ENCODE results near the gene ANKMY2.
"Not testable (repeated sequence)": the region's sequence is repeated elsewhere in the genome, so short reads cannot be mapped to it uniquely, and the experiment has no call there.

ANKMY2 gene

DNA sequence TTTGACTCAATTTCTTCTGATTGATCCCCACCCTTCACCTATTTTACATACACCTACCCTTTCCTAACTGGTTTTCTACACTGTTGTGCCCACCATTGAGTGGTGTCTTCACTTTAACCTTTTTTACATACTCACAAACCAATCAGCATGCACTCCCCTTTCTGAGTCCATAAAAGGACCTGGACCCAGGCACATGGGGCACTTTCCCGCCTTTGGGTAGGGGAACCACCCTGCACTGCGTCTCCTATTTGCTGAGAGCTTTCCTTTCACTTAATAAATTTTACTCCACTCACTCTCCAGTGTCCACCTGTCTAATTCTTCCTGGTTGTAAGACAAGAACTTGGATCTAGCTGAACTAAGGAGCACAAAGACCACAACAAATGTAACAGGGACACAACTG, 33.8 kb downstream of the ANKMY2 start:
- Histone ChIP-seq H3K9ac (ENCODE audit: low read depth, low read length) (no peak overlapping the region), H3K36me3 (ENCODE audit: insufficient read depth, low read depth, low read length) (peaks cover 8% of the 10 kb centered on the region), H3K27me3 (ENCODE audit: insufficient read depth, low read length) (no peaks in the 10 kb centered on the region), H3K9me3 (ENCODE audit: insufficient read depth, low read depth, low read length) (no peaks in the 10 kb centered on the region), H3K27ac (ENCODE audit: low read length) (no peak overlapping the region), H3K4me3 (ENCODE audit: low read length) (no peak overlapping the region), H3K4me1 (ENCODE audit: insufficient read depth, low read length) (peaks cover 8% of the 10 kb centered on the region; the same call in 1 of the 2 replicates)

DNA sequence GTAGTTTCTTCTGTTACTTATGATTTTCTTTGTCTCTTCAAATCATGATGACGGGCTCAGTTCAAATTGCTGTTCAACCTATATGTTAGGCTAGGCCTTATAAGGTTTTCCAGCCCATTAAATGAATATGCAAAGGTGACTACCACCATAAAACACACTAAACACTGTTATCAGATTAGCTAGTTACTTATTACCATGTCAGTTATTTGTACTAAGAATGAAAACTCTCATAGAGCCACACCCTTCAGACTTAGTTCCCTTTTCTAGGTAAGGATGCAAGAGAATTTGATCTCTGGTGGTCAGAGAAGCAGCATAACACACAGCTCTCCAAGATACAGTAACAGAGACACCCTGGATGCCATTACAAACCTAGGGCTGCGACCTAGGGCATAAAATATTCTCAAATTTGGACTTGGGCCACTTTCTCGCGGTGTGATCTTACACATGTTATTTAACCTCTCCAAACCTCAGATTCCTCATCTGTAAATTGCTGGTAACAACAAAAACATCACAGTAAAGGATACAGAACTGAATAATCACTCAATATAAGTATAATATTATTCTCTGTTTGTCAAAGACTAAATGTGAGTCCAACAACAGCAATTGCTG, 35.6 kb downstream of the ANKMY2 start:
- no peaks in the 10 kb centered on the region for H3K9me3 ChIP-seq (ENCODE audit: insufficient read depth, low read depth, low read length)
- H3K27ac ChIP-seq (ENCODE audit: low read length) = no peak overlapping the region
- H3K36me3 ChIP-seq (ENCODE audit: insufficient read depth, low read depth, low read length) = peaks cover 3% of the 10 kb centered on the region
- H3K4me1 ChIP-seq (ENCODE audit: insufficient read depth, low read length) = no peaks in the 10 kb centered on the region
- H3K9ac ChIP-seq (ENCODE audit: low read depth, low read length) = no peak overlapping the region
- H3K27me3 ChIP-seq (ENCODE audit: insufficient read depth, low read length) = no peaks in the 10 kb centered on the region
- no peak overlapping the region for H3K4me3 ChIP-seq (ENCODE audit: low read length)

GRCh38 chr7:16606704-16607103, 38.9 kb downstream of the ANKMY2 start:
- Histone ChIP-seq H3K9me3 (ENCODE audit: insufficient read depth, low read depth, low read length) (no peaks in the 10 kb centered on the region), H3K27ac (ENCODE audit: low read length) (no peak overlapping the region), H3K9ac (ENCODE audit: low read depth, low read length) (no peak overlapping the region), H3K4me3 (ENCODE audit: low read length) (no peak overlapping the region), H3K36me3 (ENCODE audit: insufficient read depth, low read depth, low read length) (peaks cover 14% of the 10 kb centered on the region), H3K4me1 (ENCODE audit: insufficient read depth, low read length) (no peaks in the 10 kb centered on the region), H3K27me3 (ENCODE audit: insufficient read depth, low read length) (no peaks in the 10 kb centered on the region)

GRCh38 chr7:16604054-16604453, 41.5 kb downstream of the ANKMY2 start:
- Histone ChIP-seq H3K9ac (ENCODE audit: low read depth, low read length) (no peak overlapping the region), H3K27ac (ENCODE audit: low read length) (no peak overlapping the region), H3K27me3 (ENCODE audit: insufficient read depth, low read length) (no peaks in the 10 kb centered on the region), H3K4me3 (ENCODE audit: low read length) (no peak overlapping the region), H3K9me3 (ENCODE audit: insufficient read depth, low read depth, low read length) (no peaks in the 10 kb centered on the region), H3K4me1 (ENCODE audit: insufficient read depth, low read length) (no peaks in the 10 kb centered on the region), H3K36me3 (ENCODE audit: insufficient read depth, low read depth, low read length) (peaks cover 19% of the 10 kb centered on the region)

GRCh38 chr7:16603633-16604032, 41.9 kb downstream of the ANKMY2 start:
- Histone ChIP-seq H3K9me3 (ENCODE audit: insufficient read depth, low read depth, low read length) (no peaks in the 10 kb centered on the region), H3K9ac (ENCODE audit: low read depth, low read length) (no peak overlapping the region), H3K4me3 (ENCODE audit: low read length) (no peak overlapping the region), H3K27me3 (ENCODE audit: insufficient read depth, low read length) (no peaks in the 10 kb centered on the region), H3K4me1 (ENCODE audit: insufficient read depth, low read length) (no peaks in the 10 kb centered on the region; the same call in 1 of the 2 replicates), H3K27ac (ENCODE audit: low read length) (no peak overlapping the region), H3K36me3 (ENCODE audit: insufficient read depth, low read depth, low read length) (peaks cover 18% of the 10 kb centered on the region; the same call in 1 of the 2 replicates)

DNA sequence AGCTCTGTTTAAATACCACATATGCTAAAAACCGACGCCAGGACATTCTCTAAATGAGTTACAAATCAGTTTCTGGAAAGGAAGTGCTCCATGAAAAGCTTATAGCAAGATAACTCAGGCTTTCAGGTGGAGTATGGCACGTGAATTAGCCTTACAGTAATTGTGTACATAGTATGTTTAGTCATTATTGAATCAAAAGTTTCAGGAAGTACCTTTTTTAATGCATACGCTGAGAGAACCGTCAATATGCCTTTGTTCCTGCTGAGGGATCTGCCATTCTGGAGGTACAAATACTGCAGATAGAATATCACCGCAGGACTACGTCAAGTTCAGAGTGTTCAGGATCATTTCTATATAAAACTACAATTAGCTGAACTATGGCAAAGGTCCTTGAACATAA, 45.7 kb downstream of the ANKMY2 start:
- no peak overlapping the region for H3K27ac ChIP-seq (ENCODE audit: low read length)
- no peak overlapping the region for H3K4me3 ChIP-seq (ENCODE audit: low read length)
- H3K27me3 ChIP-seq (ENCODE audit: insufficient read depth, low read length) = no peaks in the 10 kb centered on the region
- peaks cover 6% of the 10 kb centered on the region for H3K4me1 ChIP-seq (ENCODE audit: insufficient read depth, low read length)
- peaks cover 18% of the 10 kb centered on the region; the same call in 1 of the 2 replicates for H3K36me3 ChIP-seq (ENCODE audit: insufficient read depth, low read depth, low read length)
- H3K9ac ChIP-seq (ENCODE audit: low read depth, low read length) = no peak overlapping the region
- no peaks in the 10 kb centered on the region for H3K9me3 ChIP-seq (ENCODE audit: insufficient read depth, low read depth, low read length)

- H3K9ac ChIP-seq (ENCODE audit: low read depth, low read length) = no peak overlapping the region
- no peak overlapping the region for H3K27ac ChIP-seq (ENCODE audit: low read length)
- H3K4me1 ChIP-seq (ENCODE audit: insufficient read depth, low read length) = peaks cover 6% of the 10 kb centered on the region
These were observed 47.5 kb downstream of the ANKMY2 start for GRCh38 chr7:16598015-16598414.

DNA sequence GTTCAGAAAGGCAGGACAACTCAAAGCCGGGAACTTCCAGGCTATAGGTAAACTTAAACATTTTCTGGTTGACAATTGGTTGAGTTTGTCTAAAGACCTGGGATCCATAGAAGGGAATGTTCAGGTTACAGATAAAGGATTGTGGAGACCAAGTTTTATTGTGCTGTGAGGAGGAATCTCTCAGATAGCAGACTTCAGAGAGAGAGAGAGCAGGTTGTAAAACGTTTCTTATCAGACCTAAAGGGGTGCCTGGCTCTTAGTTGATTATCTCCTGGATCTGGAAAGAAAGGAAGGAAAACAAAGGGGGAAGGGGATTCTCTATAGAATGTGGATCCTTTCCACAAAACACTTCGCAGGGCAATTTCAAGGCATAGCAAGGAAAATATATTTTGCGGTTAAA, 50.0 kb downstream of the ANKMY2 start:
- not testable (repeated sequence) for H3K4me1 ChIP-seq (ENCODE audit: insufficient read depth, low read length); H3K36me3 ChIP-seq (ENCODE audit: insufficient read depth, low read depth, low read length); H3K4me3 ChIP-seq (ENCODE audit: low read length); H3K27me3 ChIP-seq (ENCODE audit: insufficient read depth, low read length); H3K9ac ChIP-seq (ENCODE audit: low read depth, low read length); H3K9me3 ChIP-seq (ENCODE audit: insufficient read depth, low read depth, low read length); H3K27ac ChIP-seq (ENCODE audit: low read length)

More at GRCh38 chr7:16598015-16598414, 47.5 kb downstream of the ANKMY2 start:
- no peaks in the 10 kb centered on the region for H3K27me3 ChIP-seq (ENCODE audit: insufficient read depth, low read length)
- H3K9me3 ChIP-seq (ENCODE audit: insufficient read depth, low read depth, low read length) = no peaks in the 10 kb centered on the region
- H3K4me3 ChIP-seq (ENCODE audit: low read length) = no peak overlapping the region
- peaks cover 14% of the 10 kb centered on the region; the same call in 1 of the 2 replicates for H3K36me3 ChIP-seq (ENCODE audit: insufficient read depth, low read depth, low read length)

DNA sequence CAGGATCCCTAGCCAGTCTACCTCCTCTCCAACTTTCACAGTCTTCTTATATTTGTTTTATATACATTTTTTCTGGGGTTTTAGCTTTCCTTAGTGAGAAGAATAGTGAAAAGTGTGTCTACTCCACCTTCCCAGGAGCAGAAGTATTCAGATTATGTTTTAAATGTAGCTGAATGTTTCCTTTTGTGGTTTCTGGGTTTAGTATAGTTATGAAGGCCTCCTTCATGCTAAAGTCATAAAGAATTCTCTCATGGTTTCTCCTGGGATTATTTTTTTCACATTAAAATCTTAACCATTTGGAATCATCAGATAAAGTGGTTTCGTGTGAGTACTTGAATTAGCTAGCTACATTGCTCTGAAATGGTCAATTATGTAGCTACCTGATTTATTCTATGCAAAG, 50.9 kb downstream of the ANKMY2 start:
- Histone ChIP-seq H3K4me1 (ENCODE audit: insufficient read depth, low read length) (peaks cover 6% of the 10 kb centered on the region), H3K9ac (ENCODE audit: low read depth, low read length) (no peak overlapping the region), H3K9me3 (ENCODE audit: insufficient read depth, low read depth, low read length) (no peaks in the 10 kb centered on the region)

DNA sequence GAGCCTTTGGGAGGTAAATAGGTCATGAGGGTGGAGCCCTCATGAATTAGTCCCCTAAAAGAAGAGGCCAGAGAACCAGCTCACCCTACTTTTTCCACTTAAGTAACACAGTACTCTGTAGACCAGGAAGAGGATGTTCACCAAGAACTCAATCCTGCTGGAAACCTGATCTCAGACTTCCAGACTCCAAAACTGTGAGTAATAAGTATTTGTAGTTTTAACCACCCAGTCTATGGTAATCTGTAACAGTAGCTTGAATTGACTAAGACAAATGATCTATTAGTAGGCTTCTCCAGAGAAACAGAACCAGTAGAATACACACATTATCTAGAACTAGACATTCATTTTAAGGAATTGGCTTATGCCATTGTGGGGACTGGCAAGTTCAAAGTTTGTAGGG, 51.5 kb downstream of the ANKMY2 start:
- no peaks in the 10 kb centered on the region for H3K36me3 ChIP-seq (ENCODE audit: insufficient read depth, low read depth, low read length)

More for the DNA sequence above, 50.9 kb downstream of the ANKMY2 start:
- H3K27ac ChIP-seq (ENCODE audit: low read length) = no peak overlapping the region
- no peaks in the 10 kb centered on the region for H3K36me3 ChIP-seq (ENCODE audit: insufficient read depth, low read depth, low read length)
- no peaks in the 10 kb centered on the region for H3K27me3 ChIP-seq (ENCODE audit: insufficient read depth, low read length)
- H3K4me3 ChIP-seq (ENCODE audit: low read length) = no peak overlapping the region

DNA sequence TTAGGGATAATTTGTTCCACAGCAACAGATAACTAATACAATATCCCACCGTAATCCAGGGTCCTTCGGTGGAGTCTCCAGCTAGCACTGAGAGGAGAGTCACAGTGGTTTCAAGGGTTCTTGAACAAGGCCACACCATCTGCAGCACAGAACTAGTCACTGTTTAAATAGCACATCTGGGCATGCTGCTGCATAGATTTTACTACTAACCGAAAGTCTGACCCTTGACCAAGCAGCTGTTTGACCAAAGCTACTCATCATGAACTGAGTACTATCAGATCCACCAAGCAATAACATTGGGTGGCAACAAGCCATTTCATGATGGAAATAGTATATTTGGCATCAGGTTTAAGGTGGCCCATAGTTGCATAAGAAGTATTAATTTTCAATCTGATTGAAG, 53.2 kb downstream of the ANKMY2 start:
- no peaks in the 10 kb centered on the region for H3K36me3 ChIP-seq (ENCODE audit: insufficient read depth, low read depth, low read length)
- no peaks in the 10 kb centered on the region for H3K9me3 ChIP-seq (ENCODE audit: insufficient read depth, low read depth, low read length)
- H3K4me1 ChIP-seq (ENCODE audit: insufficient read depth, low read length) = no peaks in the 10 kb centered on the region
- no peaks in the 10 kb centered on the region for H3K27me3 ChIP-seq (ENCODE audit: insufficient read depth, low read length)
- H3K9ac ChIP-seq (ENCODE audit: low read depth, low read length) = no peak overlapping the region
- H3K4me3 ChIP-seq (ENCODE audit: low read length) = no peak overlapping the region
- no peak overlapping the region for H3K27ac ChIP-seq (ENCODE audit: low read length)

More for the DNA sequence above, 51.5 kb downstream of the ANKMY2 start:
- no peak overlapping the region for H3K27ac ChIP-seq (ENCODE audit: low read length)
- H3K4me3 ChIP-seq (ENCODE audit: low read length) = no peak overlapping the region
- H3K9ac ChIP-seq (ENCODE audit: low read depth, low read length) = no peak overlapping the region
- peaks cover 6% of the 10 kb centered on the region for H3K4me1 ChIP-seq (ENCODE audit: insufficient read depth, low read length)
- H3K27me3 ChIP-seq (ENCODE audit: insufficient read depth, low read length) = no peaks in the 10 kb centered on the region
- no peaks in the 10 kb centered on the region for H3K9me3 ChIP-seq (ENCODE audit: insufficient read depth, low read depth, low read length)

DNA sequence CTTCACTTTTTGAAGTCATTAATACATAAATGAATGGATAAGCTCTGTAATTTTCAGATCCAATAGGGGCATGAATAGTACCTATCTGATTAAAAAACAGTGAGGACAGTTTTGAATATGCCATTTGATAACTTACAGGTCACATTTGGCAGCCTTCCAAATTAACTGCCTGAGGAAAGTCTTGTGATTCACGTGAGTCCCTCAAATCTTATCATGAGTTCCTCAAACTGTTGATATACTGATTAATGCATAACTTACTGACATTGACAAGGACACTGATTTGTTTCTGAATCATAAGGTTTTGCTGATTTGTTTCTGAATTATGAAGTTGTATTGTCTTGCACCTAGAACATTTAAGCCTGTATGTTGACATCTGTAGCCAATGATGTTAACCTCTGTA, 55.1 kb downstream of the ANKMY2 start:
- no peak overlapping the region for H3K27ac ChIP-seq (ENCODE audit: low read length)
- H3K4me3 ChIP-seq (ENCODE audit: low read length) = no peak overlapping the region
- no peaks in the 10 kb centered on the region for H3K4me1 ChIP-seq (ENCODE audit: insufficient read depth, low read length)
- H3K27me3 ChIP-seq (ENCODE audit: insufficient read depth, low read length) = no peaks in the 10 kb centered on the region
- no peaks in the 10 kb centered on the region for H3K9me3 ChIP-seq (ENCODE audit: insufficient read depth, low read depth, low read length)
- H3K36me3 ChIP-seq (ENCODE audit: insufficient read depth, low read depth, low read length) = no peaks in the 10 kb centered on the region
- no peak overlapping the region for H3K9ac ChIP-seq (ENCODE audit: low read depth, low read length)

All from iPS-20b (cell line).